Measurements from ENCODE around the gene CDK14.

Gene CDK14

DNA sequence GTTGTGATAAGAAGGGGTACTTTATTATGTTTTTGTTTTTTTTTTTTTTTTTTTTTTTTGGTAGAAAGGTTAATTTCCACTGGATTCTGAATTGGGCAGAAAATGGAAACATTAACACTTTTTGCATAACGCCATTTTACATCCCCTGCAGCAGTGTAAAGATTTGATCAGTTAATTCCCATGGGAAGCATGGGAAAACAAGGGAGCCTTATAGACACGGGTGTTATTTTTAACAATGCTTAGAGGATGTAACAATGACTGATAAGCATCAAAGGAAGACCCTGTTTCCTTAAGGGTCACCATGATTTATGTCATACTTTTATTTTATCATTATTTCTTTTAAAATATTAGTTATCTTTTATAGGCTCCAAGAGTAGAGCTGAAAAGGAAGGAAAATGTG lies 140.2 kb downstream of the CDK14 start:
- Histone ChIP-seq H3K4me2 (ENCODE audit: low read length) (no peak overlapping the region), H3K27me3 (ENCODE audit: control insufficient read depth, insufficient read depth, low read length) (no peaks in the 10 kb centered on the region), H3K9ac (no peak overlapping the region), H2AFZ (no peak overlapping the region), H3K79me2 (peaks cover 5% of the 10 kb centered on the region), H3K27ac (no peak overlapping the region), H3K36me3 (ENCODE audit: control insufficient read depth, insufficient read depth, low read length) (no peaks in the 10 kb centered on the region), H3K4me1 (no peaks in the 10 kb centered on the region), H3K9me3 (ENCODE audit: control insufficient read depth, low read length) (no peaks in the 10 kb centered on the region), H3K4me3 (ENCODE audit: low read depth, low read length) (no peak overlapping the region)
- TF ChIP-seq, protein P1, sequence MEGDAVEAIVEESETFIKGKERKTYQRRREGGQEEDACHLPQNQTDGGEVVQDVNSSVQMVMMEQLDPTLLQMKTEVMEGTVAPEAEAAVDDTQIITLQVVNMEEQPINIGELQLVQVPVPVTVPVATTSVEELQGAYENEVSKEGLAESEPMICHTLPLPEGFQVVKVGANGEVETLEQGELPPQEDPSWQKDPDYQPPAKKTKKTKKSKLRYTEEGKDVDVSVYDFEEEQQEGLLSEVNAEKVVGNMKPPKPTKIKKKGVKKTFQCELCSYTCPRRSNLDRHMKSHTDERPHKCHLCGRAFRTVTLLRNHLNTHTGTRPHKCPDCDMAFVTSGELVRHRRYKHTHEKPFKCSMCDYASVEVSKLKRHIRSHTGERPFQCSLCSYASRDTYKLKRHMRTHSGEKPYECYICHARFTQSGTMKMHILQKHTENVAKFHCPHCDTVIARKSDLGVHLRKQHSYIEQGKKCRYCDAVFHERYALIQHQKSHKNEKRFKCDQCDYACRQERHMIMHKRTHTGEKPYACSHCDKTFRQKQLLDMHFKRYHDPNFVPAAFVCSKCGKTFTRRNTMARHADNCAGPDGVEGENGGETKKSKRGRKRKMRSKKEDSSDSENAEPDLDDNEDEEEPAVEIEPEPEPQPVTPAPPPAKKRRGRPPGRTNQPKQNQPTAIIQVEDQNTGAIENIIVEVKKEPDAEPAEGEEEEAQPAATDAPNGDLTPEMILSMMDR (IDR thresholded peaks at IDR 0.05) = no peak

- H3K27me3 ChIP-seq (ENCODE audit: control insufficient read depth, insufficient read depth, low read length) = no peaks in the 10 kb centered on the region
- H3K27ac ChIP-seq = no peak overlapping the region
- peaks cover 4% of the 10 kb centered on the region for H3K79me2 ChIP-seq
- no peak overlapping the region for H3K4me3 ChIP-seq (ENCODE audit: low read depth, low read length)
- H3K9ac ChIP-seq = no peak overlapping the region
- no peak overlapping the region for H3K4me2 ChIP-seq (ENCODE audit: low read length)
- no peaks in the 10 kb centered on the region for H3K4me1 ChIP-seq
- H2AFZ ChIP-seq = no peak overlapping the region
- TF ChIP-seq, protein P1 (IDR thresholded peaks at IDR 0.05) = no peak
- H3K9me3 ChIP-seq (ENCODE audit: control insufficient read depth, low read length) = no peaks in the 10 kb centered on the region
- H3K36me3 ChIP-seq (ENCODE audit: control insufficient read depth, insufficient read depth, low read length) = no peaks in the 10 kb centered on the region
Observed at GRCh38 chr7:90736968-90737939, 141.1 kb downstream of the CDK14 start.

GRCh38 chr7:90738249-90738648 lies 142.1 kb downstream of the CDK14 start:
- Histone ChIP-seq H3K4me3 (ENCODE audit: low read depth, low read length) (no peak overlapping the region), H3K9me3 (ENCODE audit: control insufficient read depth, low read length) (no peaks in the 10 kb centered on the region), H3K9ac (no peak overlapping the region), H2AFZ (no peak overlapping the region), H3K4me1 (no peaks in the 10 kb centered on the region), H3K27ac (no peak overlapping the region), H3K79me2 (peaks cover 4% of the 10 kb centered on the region), H3K36me3 (ENCODE audit: control insufficient read depth, insufficient read depth, low read length) (no peaks in the 10 kb centered on the region), H3K4me2 (ENCODE audit: low read length) (no peak overlapping the region), H3K27me3 (ENCODE audit: control insufficient read depth, insufficient read depth, low read length) (no peaks in the 10 kb centered on the region)
- TF ChIP-seq, protein P1 (IDR thresholded peaks at IDR 0.05) = no peak

DNA sequence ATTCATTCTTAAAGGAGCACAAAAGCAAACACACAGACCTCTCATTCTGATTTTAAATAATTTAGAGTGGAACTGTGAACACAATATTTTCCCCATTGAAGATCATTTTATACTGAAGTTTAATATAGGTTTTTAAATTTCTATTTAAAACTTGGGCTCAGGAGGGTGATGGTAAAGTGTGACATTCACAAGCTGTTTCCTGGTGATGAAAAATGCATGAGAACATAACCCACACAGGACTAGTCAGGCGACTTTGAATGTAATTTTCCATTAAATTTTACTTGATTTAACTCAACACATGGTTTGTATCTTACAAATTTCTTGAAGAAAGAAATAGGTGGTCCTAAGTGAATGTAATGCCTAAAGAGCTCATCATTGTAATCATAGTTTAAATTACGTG lies 143.6 kb downstream of the CDK14 start:
- H2AFZ ChIP-seq = no peak overlapping the region
- H3K27ac ChIP-seq = no peak overlapping the region
- no peaks in the 10 kb centered on the region for H3K27me3 ChIP-seq (ENCODE audit: control insufficient read depth, insufficient read depth, low read length)
- H3K4me2 ChIP-seq (ENCODE audit: low read length) = no peak overlapping the region
- no peaks in the 10 kb centered on the region for H3K9me3 ChIP-seq (ENCODE audit: control insufficient read depth, low read length)
- no peak overlapping the region for H3K4me3 ChIP-seq (ENCODE audit: low read depth, low read length)
- TF ChIP-seq, protein P1 (IDR thresholded peaks at IDR 0.05) = no peak
- no peak overlapping the region for H3K9ac ChIP-seq
- no peaks in the 10 kb centered on the region for H3K4me1 ChIP-seq
- no peaks in the 10 kb centered on the region for H3K36me3 ChIP-seq (ENCODE audit: control insufficient read depth, insufficient read depth, low read length)
- H3K79me2 ChIP-seq = no peaks in the 10 kb centered on the region
